ENCODE results near the gene GSTT4.
"Not testable (repeated sequence)": the region's sequence is repeated elsewhere in the genome, so short reads cannot be mapped to it uniquely, and the experiment has no call there.

The GSTT4 gene

DNA sequence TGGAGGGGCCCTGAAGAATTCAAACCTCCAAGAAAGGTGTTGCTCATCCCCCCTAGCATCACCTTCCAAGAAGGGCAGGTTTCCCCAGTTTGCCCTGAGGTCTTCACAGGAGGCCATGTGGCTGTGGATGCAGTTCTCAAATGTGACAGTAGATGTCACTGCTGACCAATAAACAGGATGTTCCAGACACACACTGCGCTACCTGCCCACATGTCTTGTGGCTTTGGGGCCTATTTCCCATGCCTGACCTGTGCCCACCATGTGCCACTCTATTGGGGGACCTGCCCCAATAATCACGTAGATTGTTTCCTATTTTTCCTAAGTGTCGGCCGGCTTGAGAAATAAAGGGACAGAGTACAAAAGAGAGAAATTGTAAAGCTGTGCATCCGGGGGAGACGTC lies 20.8 kb downstream of the GSTT4 start:
- no peak for DNase-seq

DNA sequence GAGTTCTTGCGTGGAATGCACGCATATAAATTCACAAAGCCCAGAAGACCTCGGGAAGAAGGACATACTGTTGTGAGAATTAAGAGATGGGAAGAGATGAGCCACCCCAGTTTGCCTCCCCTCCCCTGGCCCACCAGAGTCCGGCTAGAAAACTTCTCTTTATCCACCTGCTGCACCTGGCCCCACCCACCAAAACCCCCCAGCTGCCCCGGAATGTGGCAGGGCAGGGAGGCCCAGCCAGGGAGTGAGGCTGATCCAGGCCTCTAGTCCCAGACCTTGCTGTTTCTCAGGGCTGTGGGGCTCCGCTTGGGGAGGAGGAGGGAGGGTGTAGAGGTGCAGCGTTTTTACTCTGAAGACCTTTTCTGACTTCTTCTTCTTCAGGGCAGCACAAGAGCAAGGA lies 24.7 kb downstream of the GSTT4 start:
- DNase-seq, result not testable (repeated sequence)

DNA sequence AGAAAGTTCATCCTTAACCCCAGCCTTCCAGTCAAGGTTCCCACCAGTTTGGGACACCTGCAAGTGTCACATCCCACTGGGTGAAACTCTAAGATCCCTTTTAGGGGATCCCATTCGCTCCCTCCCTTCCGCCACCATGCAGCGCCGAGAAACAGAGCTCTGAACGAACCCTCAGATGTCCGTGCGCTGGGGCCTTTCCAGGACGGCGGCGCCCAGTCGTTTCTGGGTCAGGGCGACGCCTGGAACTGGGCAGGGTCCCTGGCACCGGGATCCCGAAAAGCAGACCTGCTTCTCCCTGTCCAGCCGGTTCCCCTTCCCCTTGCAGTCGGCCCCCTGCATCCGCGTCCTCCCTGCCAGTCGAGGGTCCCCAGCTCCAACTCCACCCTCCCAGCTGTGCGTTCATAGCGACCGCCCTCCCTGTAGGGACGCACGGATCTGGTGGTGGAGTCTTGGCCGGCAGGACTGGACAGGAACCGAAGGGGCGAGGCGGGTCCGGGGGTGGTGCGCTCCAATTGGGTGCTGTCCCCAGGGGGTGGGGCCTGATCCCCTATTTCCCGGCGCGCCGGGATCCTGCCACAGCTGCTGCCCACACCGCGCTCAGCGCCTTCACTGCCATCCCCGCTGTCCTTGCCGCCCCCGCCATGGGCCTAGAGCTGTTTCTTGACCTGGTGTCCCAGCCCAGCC lies 25.6 kb downstream of the GSTT4 start, which contains the start of gene GSTT2:
Gene GSTT2, plus strand, starts transcription at position 578 of the 684 bp plus-strand sequence.
- DNase-seq, result not testable (repeated sequence)

DNA sequence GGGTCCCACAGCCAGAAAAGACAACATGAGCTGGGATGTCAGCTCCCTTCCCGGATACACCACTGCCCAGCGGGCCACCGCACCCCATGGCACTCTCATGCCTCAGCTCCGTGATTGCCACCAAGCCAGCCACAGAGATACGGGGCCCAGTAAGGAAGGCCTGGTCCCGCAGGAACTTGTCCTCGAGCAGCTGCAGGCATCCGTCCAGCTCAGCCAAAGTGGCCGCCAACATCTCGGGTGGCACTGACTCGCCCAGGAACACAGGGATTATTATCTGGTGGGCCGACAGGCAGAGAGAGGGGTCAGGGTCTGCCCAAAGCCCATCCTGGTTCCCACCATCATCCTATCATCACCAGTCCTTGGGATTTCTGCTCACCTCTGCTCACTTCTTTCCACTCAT lies 27.9 kb downstream of the GSTT4 start:
- not testable (repeated sequence) for DNase-seq

DNA sequence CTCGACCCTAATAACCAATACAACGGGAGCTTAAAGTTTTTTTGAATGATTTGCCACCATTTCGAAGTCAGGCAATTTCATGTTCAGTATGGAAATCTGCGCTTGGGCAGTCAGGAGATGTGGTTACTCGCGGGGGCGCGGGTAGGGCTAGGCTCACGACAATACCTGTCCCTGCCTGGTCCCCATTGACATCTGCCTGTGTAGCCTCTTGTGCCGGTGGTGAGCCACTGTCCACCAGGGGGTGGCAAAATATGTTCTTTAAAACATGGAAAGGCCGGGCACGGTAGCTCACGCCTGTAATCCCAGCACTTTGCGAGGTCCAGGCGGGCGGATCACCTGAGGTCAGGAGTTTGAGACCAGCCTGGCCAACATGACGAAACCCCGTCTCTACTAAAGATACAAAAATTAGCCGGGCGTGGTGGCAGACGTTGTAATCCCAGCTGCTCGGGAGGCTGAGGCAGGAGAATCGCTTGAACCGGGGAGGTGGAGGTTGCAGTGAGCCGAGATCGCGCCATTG lies 30.4 kb downstream of the GSTT4 start:
- not testable (repeated sequence) for DNase-seq

DNA sequence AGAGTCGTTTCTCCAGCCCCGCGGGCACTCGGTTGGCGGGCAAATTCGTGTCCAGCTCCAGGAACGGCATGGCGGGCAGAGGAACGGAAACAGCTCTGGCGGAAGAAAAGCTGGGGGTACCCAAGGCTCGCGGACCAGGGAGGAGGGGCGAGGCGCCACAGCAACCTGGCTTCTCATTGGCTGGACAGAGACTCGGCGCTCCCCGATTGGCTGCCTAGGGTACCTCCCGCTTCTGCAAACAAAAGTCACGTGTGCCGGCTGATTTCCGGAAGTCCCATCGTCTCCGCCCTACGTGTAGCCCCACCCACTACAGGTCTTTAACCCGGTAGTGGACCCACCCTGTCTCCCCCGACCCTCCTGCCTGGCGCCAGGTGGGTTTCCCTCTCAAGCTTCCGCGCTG lies 30.9 kb downstream of the GSTT4 start, which contains the start of gene DDT:
Gene DDT, minus strand, starts transcription at position 97 of the 400 bp plus-strand sequence. Its CDS starts 27 bp downstream, at position 70.
- not testable (repeated sequence) for DNase-seq

DNA sequence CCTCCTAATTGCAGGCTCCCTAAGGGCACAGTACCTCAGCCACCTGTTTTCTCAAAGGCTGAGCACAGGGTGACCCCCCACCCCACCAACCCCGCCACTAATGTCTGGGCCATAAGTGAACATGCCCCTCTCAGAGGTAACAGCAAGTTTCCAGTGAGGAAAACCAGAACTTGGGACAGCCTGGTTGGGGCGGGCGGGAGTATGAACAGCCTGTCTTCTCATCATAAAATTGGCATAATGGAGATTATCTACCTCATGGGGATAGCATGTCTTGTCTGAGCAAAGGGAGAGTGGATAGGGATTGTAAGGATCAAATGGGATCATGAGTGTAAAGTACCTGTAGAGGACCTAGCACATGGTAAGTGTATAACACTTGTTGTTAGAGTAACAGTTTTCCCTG lies 33.3 kb downstream of the GSTT4 start:
- DNase-seq, result not testable (repeated sequence)

DNA sequence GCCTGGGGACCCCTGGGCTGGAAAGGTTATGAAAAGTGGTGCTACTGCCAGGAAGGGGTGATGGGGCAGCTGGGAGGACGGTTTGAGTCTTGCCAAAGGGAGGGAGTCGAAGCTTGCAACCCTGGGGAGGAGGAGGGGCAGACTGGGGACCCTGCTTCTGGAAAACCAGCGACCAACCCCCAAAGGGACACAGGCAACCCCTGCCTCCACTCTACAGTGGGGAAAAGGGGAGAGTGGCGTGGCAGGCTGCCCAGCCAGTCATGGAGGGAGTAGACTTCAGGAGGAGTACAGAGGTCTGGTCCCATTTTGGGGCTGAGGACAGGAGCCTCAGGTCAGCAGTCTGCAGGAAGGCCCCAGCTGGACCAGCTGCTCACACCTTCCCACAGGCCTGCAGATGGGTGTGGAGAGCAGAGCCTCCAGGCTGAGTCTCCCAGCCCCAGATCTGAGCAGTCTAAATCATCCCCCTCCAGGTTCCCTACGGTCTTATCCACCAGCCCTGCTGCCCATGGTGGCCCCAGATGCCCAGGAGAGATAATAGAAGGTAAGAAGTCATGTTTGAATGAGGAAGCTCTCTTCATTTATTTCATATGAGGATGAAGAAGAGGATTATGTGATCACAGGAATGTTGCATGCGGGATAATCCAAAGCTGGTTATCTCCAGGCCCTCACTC lies 34.3 kb downstream of the GSTT4 start:
- DNase-seq, result no peak

DNA sequence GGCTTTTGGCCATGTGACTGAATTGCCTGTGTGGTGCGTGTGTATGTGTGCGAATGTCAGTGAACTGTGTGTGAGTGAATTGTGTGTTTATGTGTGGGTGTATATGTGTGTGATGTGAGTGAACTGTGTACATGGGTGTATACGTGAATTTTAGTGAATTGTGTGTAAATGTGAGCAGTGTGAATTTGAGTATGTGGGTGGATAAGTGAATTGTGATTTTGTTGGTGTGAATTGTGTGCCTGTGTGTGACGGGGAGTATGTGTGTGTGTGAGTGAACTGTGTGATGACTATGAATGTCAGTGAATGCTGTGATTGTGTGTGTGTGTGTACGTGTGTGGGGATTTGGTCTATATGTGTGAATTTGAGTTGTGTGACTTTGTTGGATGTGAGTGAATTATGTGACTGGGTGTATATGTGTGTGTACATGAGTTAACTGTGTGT lies 35.0 kb downstream of the GSTT4 start:
- no peak for DNase-seq

DNA sequence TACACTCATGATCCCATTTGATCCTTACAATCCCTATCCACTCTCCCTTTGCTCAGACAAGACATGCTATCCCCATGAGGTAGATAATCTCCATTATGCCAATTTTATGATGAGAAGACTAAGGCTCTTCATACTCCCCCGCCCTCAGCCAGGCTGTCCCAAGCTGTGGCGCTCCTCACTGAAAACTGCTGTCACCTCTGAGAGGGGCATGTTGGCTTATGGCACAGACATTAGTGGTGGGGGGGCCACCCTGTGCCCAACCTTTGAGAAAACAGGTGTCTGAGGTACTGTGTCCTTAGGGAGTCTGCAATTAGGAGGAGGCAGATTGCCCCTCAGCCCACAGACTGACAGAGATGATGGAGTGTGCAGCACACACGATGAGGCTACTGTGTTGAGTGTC lies 36.2 kb downstream of the GSTT4 start:
- DNase-seq, result no peak

DNA sequence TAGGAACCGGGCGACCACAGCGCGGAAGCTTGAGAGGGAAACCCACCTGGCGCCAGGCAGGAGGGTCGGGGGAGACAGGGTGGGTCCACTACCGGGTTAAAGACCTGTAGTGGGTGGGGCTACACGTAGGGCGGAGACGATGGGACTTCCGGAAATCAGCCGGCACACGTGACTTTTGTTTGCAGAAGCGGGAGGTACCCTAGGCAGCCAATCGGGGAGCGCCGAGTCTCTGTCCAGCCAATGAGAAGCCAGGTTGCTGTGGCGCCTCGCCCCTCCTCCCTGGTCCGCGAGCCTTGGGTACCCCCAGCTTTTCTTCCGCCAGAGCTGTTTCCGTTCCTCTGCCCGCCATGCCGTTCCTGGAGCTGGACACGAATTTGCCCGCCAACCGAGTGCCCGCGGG lies 38.7 kb downstream of the GSTT4 start, which contains the start of gene DDTL:
Gene DDTL, plus strand, starts transcription at position 321 of the 400 bp plus-strand sequence. Its CDS starts 27 bp downstream, at position 348.
- DNase-seq, result not testable (repeated sequence)

DNA sequence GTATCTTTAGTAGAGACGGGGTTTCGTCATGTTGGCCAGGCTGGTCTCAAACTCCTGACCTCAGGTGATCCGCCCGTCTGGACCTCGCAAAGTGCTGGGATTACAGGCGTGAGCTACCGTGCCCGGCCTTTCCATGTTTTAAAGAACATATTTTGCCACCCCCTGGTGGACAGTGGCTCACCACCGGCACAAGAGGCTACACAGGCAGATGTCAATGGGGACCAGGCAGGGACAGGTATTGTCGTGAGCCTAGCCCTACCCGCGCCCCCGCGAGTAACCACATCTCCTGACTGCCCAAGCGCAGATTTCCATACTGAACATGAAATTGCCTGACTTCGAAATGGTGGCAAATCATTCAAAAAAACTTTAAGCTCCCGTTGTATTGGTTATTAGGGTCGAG lies 39.2 kb downstream of the GSTT4 start:
- not testable (repeated sequence) for DNase-seq

DNA sequence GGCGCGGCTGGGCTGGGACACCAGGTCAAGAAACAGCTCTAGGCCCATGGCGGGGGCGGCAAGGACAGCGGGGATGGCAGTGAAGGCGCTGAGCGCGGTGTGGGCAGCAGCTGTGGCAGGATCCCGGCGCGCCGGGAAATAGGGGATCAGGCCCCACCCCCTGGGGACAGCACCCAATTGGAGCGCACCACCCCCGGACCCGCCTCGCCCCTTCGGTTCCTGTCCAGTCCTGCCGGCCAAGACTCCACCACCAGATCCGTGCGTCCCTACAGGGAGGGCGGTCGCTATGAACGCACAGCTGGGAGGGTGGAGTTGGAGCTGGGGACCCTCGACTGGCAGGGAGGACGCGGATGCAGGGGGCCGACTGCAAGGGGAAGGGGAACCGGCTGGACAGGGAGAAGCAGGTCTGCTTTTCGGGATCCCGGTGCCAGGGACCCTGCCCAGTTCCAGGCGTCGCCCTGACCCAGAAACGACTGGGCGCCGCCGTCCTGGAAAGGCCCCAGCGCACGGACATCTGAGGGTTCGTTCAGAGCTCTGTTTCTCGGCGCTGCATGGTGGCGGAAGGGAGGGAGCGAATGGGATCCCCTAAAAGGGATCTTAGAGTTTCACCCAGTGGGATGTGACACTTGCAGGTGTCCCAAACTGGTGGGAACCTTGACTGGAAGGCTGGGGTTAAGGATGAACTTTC lies 44.0 kb downstream of the GSTT4 start, which contains the start of gene GSTT2B:
Gene GSTT2B, minus strand, starts transcription at position 112 of the 688 bp plus-strand sequence. Its CDS starts 64 bp downstream, at position 48.
- DNase-seq, result not testable (repeated sequence)

DNA sequence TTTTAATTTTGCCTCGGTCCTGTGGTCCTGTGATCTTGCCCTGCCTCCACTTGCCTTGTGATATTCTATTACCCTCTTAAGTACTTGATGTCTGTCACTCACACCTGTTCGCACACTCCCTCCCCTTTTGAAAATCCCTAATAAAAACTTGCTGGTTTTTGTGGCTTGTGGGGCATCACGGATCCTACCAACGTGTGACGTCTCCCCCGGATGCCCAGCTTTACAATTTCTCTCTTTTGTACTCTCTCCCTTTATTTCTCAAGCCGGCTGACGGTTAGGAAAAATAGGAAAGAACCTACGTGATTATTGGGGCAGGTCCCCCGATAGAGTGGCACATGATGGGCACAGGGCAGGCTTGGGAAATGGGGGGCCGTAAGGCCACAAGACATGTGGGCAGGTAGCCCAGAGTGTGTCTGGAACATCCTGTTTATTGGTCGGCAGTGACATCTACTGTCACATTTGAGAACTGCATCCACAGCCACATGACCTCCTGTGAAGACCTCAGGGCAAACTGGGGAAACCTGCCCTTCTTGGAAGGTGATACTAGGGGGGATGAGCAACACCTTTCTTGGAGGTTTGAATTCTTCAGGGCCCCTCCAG lies 48.9 kb downstream of the GSTT4 start:
- not testable (repeated sequence) for DNase-seq

DNA sequence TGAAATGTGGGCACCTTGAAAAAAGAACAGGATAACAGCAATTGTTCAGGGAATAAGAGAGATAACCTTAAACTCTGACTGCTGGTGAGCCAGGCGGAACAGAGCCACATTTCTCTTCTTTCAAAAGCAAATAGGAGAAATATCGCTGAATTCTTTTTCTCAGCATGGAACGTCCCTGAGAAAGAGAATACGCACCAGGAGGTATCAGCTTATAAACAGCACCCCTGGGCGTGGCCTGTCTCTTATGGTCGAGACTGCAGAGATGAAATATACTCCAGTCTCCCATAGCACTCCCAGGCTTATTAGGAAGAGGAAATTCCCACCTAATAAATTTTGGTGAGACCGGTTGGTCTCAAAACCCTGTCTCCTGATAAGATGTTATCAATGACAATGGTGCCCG lies 49.4 kb downstream of the GSTT4 start:
- not testable (repeated sequence) for DNase-seq

DNA sequence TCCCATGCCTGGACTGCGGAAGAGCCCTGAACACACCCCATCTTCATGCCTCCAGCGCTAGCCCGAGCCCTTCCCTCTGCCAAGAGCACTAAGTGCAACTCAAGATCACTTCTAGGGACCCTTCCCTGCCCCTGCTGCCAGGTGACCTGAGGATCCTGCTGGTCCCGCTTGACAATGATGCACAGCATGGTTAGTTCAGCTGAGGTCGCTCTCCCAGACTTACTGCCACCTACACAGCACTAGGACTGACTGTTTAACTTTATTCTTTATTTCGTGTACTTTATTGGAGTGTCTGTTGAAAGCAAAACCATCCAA lies 50.3 kb downstream of the GSTT4 start:
- DNase-seq, result not testable (repeated sequence)

DNA sequence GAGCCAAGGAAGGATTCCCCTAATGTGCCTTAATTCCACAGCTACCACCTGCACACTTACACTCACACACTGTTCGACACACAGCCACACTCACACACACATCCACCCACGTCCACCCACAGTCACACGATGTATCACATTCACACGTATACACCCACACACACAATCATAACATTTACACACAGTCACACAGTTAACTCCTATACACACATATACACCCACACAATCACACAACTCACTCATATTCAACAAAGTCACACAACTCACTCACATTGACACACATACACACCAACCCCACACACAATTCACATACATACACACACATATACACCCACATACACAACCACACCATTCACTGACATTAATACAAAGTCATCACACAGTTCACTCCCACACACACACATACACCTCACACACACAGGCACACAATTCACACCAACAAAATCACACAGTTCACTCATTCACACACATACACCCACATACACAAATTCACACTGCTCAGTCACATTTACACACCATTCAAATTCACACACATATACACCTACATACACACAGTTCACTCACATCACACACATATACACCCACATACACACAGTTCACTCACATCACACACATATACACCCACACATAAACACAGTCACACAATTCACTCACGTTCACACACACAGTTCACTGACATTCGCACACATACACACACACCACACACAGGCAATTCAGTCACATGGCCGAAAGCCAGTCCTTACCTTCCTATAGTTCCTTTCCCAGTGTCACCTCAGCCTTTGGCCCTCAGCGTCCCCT lies 50.9 kb downstream of the GSTT4 start:
- not testable (repeated sequence) for DNase-seq

DNA sequence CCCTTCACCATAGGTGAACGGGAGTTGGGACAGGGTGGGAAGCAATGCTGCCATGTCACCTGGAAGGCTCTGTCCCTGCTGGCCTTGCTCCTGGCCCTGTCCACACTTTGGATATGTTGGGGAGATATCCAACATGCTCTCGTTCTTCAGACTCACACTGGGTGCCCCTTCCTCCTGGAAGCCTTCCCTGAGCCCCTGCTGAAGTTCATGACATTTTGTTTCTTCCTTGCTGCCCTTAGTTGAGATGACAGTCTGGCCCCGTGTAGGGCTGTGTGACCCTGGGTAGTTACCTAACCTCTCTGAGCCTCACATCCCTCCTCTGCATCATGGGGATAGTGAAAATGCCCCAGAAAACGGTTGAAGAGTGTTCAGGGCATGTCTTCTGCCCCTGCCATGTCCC lies 51.8 kb downstream of the GSTT4 start:
- DNase-seq, result not testable (repeated sequence)

DNA sequence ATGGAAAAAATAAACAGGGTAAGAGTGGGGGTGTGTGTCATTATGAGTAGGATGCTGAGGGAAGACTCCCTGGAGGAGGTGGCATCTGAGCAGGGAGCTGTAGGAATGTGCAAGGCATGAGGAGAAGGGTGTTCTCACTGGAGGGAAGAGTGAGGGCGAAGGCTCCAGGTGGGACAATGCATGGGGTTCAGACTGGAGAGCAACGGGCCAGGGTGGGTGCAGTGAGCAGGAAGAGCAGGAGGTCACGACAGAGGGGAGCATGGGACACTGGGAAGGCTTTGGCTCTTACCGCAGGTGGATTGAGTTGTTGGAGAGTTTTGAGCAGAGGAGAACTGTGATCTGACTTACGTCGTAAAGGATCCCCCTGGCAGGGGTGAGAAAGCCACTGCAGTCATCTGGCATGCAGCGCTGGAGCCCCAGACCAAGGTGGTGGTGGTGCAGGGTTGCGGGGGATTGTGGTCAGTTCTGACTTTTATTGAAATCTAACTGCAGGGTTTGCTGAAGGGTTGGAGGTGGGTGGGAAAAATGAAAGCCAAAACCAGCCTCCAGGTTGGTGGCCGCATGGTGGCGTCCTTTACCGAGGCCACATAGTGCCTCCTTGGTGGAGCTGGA lies 52.4 kb downstream of the GSTT4 start:
- DNase-seq, result not testable (repeated sequence)

DNA sequence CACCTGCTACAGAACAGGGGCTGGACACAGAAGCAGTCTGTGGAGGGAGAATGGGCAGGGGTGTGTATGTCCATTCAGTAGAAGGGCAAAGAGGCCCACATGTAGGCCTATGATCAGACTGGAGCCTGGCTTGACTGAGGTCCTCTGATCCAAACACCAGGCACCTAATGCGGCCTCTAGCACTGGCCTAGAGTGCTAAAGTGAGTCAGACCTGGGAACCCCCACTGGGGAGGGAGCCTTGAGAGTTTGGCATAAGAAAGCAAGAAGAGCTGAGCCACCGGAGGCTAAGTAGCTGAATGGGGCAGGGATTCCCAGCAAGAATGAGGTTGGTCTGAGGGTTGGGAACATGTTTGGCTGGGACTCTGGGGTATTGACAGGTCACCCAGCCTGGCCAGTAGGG lies 53.9 kb downstream of the GSTT4 start:
- not testable (repeated sequence) for DNase-seq

DNA sequence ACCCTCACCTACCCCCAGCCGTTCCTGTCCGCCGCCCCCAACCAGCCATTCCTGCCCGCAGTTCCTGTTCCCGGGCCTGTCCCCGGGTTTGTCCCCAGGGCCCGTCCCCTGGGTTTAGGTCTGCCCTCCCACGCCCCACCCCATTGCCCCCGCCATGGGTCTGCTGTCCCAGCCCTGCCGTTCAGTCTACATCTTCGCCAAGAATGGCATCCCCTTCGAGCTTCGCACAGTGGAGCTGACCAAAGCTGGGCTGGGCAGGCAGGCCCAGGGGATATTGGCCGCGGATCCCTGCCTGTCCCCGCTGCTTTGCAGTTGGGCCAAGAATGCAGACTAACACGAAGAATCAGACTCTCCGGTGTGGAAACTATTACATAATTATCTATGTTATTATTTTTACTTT lies 55.5 kb downstream of the GSTT4 start:
- DNase-seq, result not testable (repeated sequence)
